Fibroblast of gingiva (primary cell): ENCODE results near the gene KIRREL2.

Source experiments
- DNase-seq: peaks from one replicate; pipeline ENCODE4 v3.0.0-alpha.2; 2011; ENCODE audit warnings: low read depth

Gene KIRREL2

DNA sequence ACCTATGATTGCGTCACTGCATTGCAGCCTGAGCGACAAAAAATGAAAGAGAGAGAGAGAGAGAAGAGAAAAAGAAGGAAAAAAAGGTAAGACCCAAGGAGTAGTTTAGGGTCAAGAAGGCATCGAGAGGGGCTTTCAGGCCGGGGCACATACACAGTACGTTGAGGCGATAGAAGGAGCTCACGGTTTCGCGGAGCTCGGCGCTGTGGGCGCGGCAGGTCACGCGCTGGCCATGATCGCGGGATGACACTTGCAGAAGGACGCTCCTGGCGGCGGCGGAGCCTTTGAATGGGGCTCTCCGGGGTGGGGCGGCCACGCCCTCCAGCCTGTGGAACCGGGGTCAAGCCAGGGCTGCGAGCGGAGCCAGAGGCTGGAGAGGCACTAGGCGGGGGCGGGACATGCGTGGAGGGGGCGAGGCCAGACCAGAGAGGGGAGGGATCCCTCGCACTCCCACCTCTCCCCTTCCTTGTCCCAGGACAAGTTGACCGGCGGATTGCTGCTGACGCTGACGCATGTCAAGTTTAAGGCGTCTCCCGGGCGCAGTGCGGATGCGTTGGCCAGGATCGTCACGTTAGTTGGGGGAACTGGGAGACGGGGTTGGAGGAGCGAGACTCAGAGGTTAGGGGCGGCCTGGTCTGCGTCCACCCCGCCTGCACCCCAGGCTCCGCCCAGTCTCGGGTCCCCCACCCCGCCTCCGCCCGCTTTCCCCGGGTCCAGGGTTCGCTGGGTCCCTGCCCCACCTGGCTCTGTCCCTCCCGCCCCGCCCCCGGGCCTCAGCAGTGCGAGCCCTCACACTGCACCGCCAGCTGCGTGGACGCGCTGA, 11.3 kb upstream of the KIRREL2 start:
- no peak for DNase-seq

DNA sequence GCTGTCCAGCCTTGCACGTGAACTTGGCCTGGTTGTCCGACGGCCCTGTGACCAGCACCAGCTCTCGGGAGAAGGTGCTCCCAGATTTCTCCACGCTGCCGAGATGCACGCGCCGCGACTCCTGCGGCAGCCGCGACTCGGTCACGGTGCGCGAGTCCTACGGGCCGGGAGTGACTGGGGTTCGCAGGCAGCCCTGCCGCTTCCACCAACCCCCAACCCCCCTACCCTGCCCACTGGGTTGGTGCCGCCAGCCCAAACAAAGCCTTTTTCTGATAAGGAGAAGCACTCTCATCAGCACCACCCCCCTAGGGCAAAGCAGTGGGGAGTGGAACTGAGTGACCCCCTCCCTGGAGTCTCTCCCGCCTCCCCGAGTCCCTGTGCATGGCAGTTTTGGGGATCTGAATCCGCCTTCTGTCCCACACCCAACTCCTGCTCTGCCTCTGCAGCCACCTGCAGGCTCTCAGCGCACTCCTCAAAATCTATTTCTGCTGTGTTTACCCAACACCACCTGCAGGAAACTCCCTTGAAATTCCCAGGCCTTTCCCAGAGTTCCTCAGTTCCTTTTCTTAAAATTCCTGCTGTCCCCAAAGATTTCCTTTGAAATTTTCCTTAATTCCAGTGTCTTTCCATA, 10.6 kb upstream of the KIRREL2 start:
- DNase-seq, result no peak

- DNase-seq, result no peak
Measured at GRCh38 chr19:35847911-35848310, 8.8 kb upstream of the KIRREL2 start.

DNA sequence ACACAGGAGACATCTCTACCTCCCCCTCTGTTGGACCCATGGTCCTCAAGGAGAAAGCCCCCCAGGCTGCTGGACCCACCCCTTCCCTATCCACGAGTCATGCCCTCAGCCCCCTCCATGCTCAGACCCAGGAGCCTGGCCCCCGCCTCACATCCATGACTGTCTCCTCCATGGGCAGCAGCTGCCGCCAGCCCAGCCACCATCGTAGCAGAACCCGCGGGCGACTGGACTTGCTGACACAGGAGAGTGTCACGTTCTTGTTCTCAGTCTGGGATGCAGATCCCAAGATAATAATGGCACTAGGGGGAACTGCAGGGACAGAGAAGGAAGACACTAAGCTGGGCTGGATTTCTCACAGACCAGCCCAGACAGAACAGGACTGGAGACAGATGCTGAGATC, 8.2 kb upstream of the KIRREL2 start:
- DNase-seq, result no peak

- no peak for DNase-seq
Measured at GRCh38 chr19:35848919-35849505, 7.7 kb upstream of the KIRREL2 start.

GRCh38 chr19:35851213-35852028, 5.3 kb upstream of the KIRREL2 start:
- DNase-seq, result no peak

- DNase-seq, result no peak
Measured at GRCh38 chr19:35852029-35852780, 4.5 kb upstream of the KIRREL2 start, which contains the start of gene NPHS1. Gene NPHS1, minus strand, starts transcription at chr19:35852504. Its CDS starts 667 bp downstream, at chr19:35851837.

- no peak for DNase-seq
Measured at GRCh38 chr19:35853038-35853756, 3.5 kb upstream of the KIRREL2 start.

DNA sequence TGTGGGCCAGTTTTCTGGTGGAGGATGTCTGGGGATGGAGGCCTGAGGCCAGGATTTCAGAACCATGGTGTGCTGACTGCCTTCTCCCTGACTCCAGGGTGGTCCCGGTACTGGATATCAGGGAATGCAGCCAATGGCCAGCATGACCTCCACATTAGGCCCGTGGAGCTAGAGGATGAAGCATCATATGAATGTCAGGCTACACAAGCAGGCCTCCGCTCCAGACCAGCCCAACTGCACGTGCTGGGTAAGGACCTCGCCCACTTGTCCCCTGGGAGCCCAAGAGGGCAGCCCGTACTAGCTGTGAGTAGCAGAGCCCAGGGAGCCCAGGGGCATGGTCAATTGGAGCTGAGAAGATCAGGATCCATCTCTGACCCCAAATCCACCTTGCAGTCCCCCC, 1.6 kb downstream of the KIRREL2 start:
- no peak for DNase-seq

DNA sequence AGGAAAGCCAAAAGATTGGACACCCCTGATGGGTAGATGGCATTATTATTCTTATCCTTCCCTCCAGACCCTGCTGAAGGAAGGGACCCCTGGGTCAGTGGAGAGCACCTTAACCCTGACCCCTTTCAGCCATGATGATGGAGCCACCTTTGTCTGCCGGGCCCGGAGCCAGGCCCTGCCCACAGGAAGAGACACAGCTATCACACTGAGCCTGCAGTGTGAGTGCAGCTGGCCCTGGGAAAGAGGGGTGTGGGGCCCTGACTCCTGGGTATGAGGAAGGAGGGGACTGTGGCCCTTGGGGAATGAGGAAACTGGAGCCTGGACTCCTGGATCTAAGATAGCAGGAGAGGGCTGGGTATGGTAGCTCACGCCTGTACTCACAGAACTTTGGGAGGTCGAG, 2.7 kb downstream of the KIRREL2 start:
- DNase-seq, result no peak

GRCh38 chr19:35860436-35860817, 3.7 kb downstream of the KIRREL2 start:
- no peak for DNase-seq

- DNase-seq, result no peak
Measured at GRCh38 chr19:35860818-35861639, 4.3 kb downstream of the KIRREL2 start.

GRCh38 chr19:35861640-35862160, 5.0 kb downstream of the KIRREL2 start:
- no peak for DNase-seq

- DNase-seq, result no peak
Measured at GRCh38 chr19:35862528-35862927, 5.8 kb downstream of the KIRREL2 start.

- DNase-seq, result no peak
Measured at GRCh38 chr19:35863018-35863417, 6.3 kb downstream of the KIRREL2 start.

GRCh38 chr19:35868172-35868822, 11.6 kb downstream of the KIRREL2 start, which contains the start of gene APLP1:
Gene APLP1, plus strand, starts transcription at chr19:35868574. Its CDS starts 63 bp downstream, at chr19:35868637.
- DNase-seq, result peak; percentile 10

- DNase-seq, result no peak
Measured at GRCh38 chr19:35868823-35869326, 12.2 kb downstream of the KIRREL2 start.

DNA sequence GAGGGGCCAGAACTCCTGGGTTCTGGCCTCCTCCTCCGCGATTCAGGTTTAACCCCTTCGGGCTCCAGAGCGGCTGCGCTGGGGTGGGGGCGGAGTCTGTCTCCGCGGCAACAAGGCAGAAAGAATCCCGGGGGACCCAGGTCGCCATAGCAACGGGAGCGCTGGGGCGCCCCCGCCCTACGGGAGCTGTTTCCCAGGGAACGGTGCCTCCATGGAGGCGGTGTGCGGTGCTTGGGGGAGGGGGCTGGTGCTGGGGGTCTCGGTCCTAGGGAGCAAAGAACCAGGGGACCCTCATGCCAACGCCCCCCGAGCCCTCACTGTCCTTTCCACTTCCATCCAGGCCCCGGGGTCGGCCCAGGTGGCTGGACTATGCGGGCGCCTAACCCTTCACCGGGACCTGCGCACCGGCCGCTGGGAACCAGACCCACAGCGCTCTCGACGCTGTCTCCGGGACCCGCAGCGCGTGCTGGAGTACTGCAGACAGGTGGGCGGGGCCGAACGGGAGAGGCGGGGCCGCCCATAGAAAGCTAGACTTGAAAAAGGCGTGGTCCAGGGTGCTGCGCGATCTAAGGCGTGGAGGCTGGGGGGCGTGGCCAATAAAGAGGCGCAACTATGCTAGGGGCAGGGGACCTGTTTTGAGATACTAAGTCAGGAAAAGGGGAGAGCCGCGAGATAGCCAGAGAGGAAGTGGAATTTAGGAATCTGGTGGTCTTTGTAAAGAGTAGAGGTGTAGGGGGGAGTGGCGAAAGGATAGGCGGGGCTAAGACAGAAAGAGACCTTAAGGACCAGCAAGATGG, 12.8 kb downstream of the KIRREL2 start:
- DNase-seq, result peak; percentile 18
